GM12878 (cell line): ENCODE data around the gene MFAP4. TPM values are rescaled to one million over a fixed set of nuclear protein-coding genes. Genes with fewer than 3 reads are reported as not detected.

Experiments used
- ATAC-seq: fragments of 200-7000 bp; cut with Tn5 transposase; 3 replicates; pipeline ENCODE4 v1.9.1; 2020; ENCODE audit warnings: mild to moderate bottlenecking, moderate library complexity
- BruUV-seq: library from RNA; stranded (reverse); fragments of 400-500 nt; replicated peaks from 2 replicates; lab custom pipeline; 2021; lab: Mats Ljungman, UMichigan
- CTCF ChIA-PET: fragments of 300-600 bp; sonication (Branson Sonifier 250); formaldehyde crosslinking; extraction: SDS; loops from one replicate; lab custom pipeline; 2021; ENCODE audit warnings: inconsistent platforms; lab: Yijun Ruan, JAX
- POLR2A ChIA-PET: fragments of 350-600 bp; formaldehyde crosslinking; extraction: SDS; loops from one replicate; lab custom pipeline; 2021; ENCODE audit warnings: inconsistent platforms; lab: Charles Lee
- RAD21 ChIA-PET: fragments of 300-600 bp; sonication (Branson Sonifier 250); formaldehyde crosslinking; loops from one replicate; lab custom pipeline; 2023; ENCODE audit warnings: antibody characterized with exemption; ENCODE audit not compliant: unreplicated experiment; lab: Charles Lee
- SMC1A ChIA-PET: fragments of 300-600 bp; sonication (Branson Sonifier 250); formaldehyde crosslinking; loops from one replicate; lab custom pipeline; 2023; ENCODE audit not compliant: unreplicated experiment, uncharacterized antibody; lab: Charles Lee
- DNase-seq: peaks from one replicate; pipeline ENCODE4 v3.0.0-alpha.2; 2011; ENCODE audit warnings: low read depth, low spot score
- FAIRE-seq: peaks from 3 replicates; lab custom pipeline; 2011; peaks lifted over from hg19 to GRCh38; lab: Jason Lieb, UNC
- H2AFZ ChIP-seq: 2 replicates; pipeline ENCODE4 v1.6.0; 2011; ENCODE audit warnings: low read depth, low read length, control low read depth; ENCODE audit not compliant: control insufficient read depth
- H3K27ac ChIP-seq: 2 replicates; pipeline ENCODE4 v1.5.1; 2011; ENCODE audit warnings: control low read depth; ENCODE audit not compliant: control insufficient read depth, insufficient read depth
- H3K27me3 ChIP-seq, 2 experiments: replicated peaks in 1 of 2; 2 replicates each; pipeline versions ENCODE4 v1.6.0 to v1.6.1; 2011; ENCODE audit warnings: low read length in 1 of 2; ENCODE audit not compliant: control insufficient read depth in 2 of 2, insufficient read depth in 2 of 2
- H3K36me3 ChIP-seq, 2 experiments: 2 replicates each; pipeline ENCODE4 v1.5.1; 2011; ENCODE audit warnings: low read length in 1 of 2; ENCODE audit not compliant: control insufficient read depth in 2 of 2, insufficient read depth in 2 of 2
- H3K4me1 ChIP-seq: 2 replicates; pipeline ENCODE4 v1.6.1; 2011; ENCODE audit warnings: mild to moderate bottlenecking, low read length, moderate library complexity, mixed read lengths; ENCODE audit not compliant: control insufficient read depth, insufficient read depth
- H3K4me2 ChIP-seq: 2 replicates; pipeline ENCODE4 v1.6.0; 2011; ENCODE audit warnings: control low read depth; ENCODE audit not compliant: control insufficient read depth, insufficient read depth
- H3K4me3 ChIP-seq: fragments of 200-600 bp; sonication (generic); 2 replicates; pipeline ENCODE4 v1.5.1; 2016
- H3K79me2 ChIP-seq: 2 replicates; pipeline ENCODE4 v1.6.0; 2011; ENCODE audit warnings: low read length; ENCODE audit not compliant: control insufficient read depth, insufficient read depth
- H3K9ac ChIP-seq: 2 replicates; pipeline ENCODE4 v1.8.0; 2011; ENCODE audit warnings: low read length, control low read depth, mixed read lengths; ENCODE audit not compliant: control insufficient read depth, insufficient read depth
- H3K9me3 ChIP-seq: replicated peaks from 3 replicates; pipeline ENCODE4 v1.5.1; 2011; ENCODE audit warnings: mild to moderate bottlenecking, low read length; ENCODE audit not compliant: control insufficient read depth, insufficient read depth
- H4K20me1 ChIP-seq: 2 replicates; pipeline ENCODE4 v1.6.0; 2011; ENCODE audit not compliant: control insufficient read depth, insufficient read depth
- CBX3 ChIP-seq: fragments of 200-600 bp; sonication (generic); IDR thresholded peaks from 2 replicates; pipeline ENCODE4 v1.6.1; 2016; ENCODE audit warnings: low read depth, borderline replicate concordance
- JUND ChIP-seq: IDR thresholded peaks from 2 replicates; pipeline ENCODE4 v1.6.1; 2012; ENCODE audit warnings: low read depth, mild to moderate bottlenecking, low read length, improper control_type of control experiment, moderate library complexity
- MEF2A ChIP-seq: IDR thresholded peaks from 2 replicates; pipeline ENCODE4 v1.6.1; 2011; ENCODE audit warnings: low read depth, mild to moderate bottlenecking, low read length, moderate library complexity; ENCODE audit not compliant: insufficient read depth
- MEF2B ChIP-seq: fragments of 450-650 bp; IDR thresholded peaks from 2 replicates; pipeline ENCODE4 v1.6.1; 2018; ENCODE audit warnings: mild to moderate bottlenecking, moderate library complexity; ENCODE audit not compliant: partially characterized antibody, poor library complexity, severe bottlenecking
- NFYB ChIP-seq: IDR thresholded peaks from 2 replicates; pipeline ENCODE4 v1.6.1; 2011; ENCODE audit warnings: low read depth, mild to moderate bottlenecking, low read length, improper control_type of control experiment, moderate library complexity; ENCODE audit not compliant: insufficient read depth
- NRF1 ChIP-seq: conservative IDR thresholded peaks from 2 replicates; pipeline ENCODE4 v1.6.1; 2011; ENCODE audit warnings: mild to moderate bottlenecking, low read depth, low read length, improper control_type of control experiment
- RAD21 ChIP-seq: IDR thresholded peaks from 2 replicates; pipeline ENCODE4 v1.6.1; 2011; ENCODE audit warnings: mild to moderate bottlenecking, low read depth, low read length, moderate library complexity; ENCODE audit not compliant: insufficient read depth
- SIN3A ChIP-seq: IDR thresholded peaks from 2 replicates; pipeline ENCODE4 v1.6.1; 2012; ENCODE audit warnings: low read depth, low read length, improper control_type of control experiment
- SMAD5 ChIP-seq: IDR thresholded peaks from 2 replicates; pipeline ENCODE4 v1.6.1; 2016; ENCODE audit warnings: antibody characterized with exemption, low read depth
- SP1 ChIP-seq: IDR thresholded peaks from one replicate; pipeline ENCODE4 v1.6.1; 2011; ENCODE audit warnings: low read depth, low read length
- SRF ChIP-seq, 2 experiments: IDR thresholded peaks; 2 replicates each; pipeline ENCODE4 v1.6.1; 2011; ENCODE audit warnings: low read depth in 2 of 2, low read length in 2 of 2, mild to moderate bottlenecking in 1 of 2, moderate library complexity in 1 of 2
- ZNF207 ChIP-seq: fragments of 450-650 bp; IDR thresholded peaks from 2 replicates; pipeline ENCODE4 v1.6.1; 2014; ENCODE audit warnings: antibody characterized with exemption, mild to moderate bottlenecking, borderline replicate concordance
- ZSCAN29 ChIP-seq: fragments of 450-650 bp; IDR thresholded peaks from 2 replicates; pipeline ENCODE4 v1.6.1; 2017; ENCODE audit warnings: mild to moderate bottlenecking, moderate library complexity
- WGBS: methylation state at CpG from one replicate; pipeline ENCODE4 v1.1.6; 2016; ENCODE audit warnings: low lambda C conversion rate; ENCODE audit not compliant: insufficient replicate concordance, insufficient coverage; ENCODE audit errors: missing lambda C conversion rate; 5-methylcytosine and 5-hydroxymethylcytosine counted together
- in situ Hi-C: fragments of 300-500 bp; cut with MboI; formaldehyde crosslinking; loops from 9 replicates; pipeline ENCODE4 v1.14.3; 2018; ENCODE audit warnings: mixed read lengths
- intact Hi-C: fragments of 100-400 bp; cut with micrococcal nuclease; formaldehyde crosslinking; loops from one replicate; pipeline ENCODE4 v1.14.2; 2022; ENCODE audit not compliant: unreplicated experiment
- polyA plus RNA-seq, 11 experiments: library from polyadenylated mRNA; depleted of rRNA in 4 of 11; unstranded in 6 of 11; stranded (reverse) in 5 of 11; fragments of >200 nt; fragmentation: Nextera tagmentation in 4 of 11; fragmentation: Illumina TruSeq in 1 of 11; extraction: Ambion mirVana in 4 of 11; extraction: Trizol in 1 of 11; gene quantifications; 1 replicate in 1 of 11; 2 replicates in 10 of 11; pipeline versions ENCODE4 v1.2.1 to v1.2.3, GENCODE V29; 2011 to 2016; ENCODE audit warnings: inconsistent platforms in 2 of 11, missing spikeins in 2 of 11, low read depth in 1 of 11
- total RNA-seq, 4 experiments: library from RNA; depleted of rRNA in 3 of 4; stranded (reverse); fragments of >200 nt in 3 of 4; fragmentation: Illumina TruSeq in 1 of 4; extraction: Trizol in 1 of 4; gene quantifications; 2 replicates each; pipeline versions ENCODE4 v1.2.1 to v1.2.3, GENCODE V29; 2013 to 2021
- TF ChIP-seq, protein P1 (sequence below): fragments of 450-650 bp; IDR thresholded peaks from 2 replicates; pipeline ENCODE4 v1.6.1; 2016; ENCODE audit warnings: mild to moderate bottlenecking, moderate library complexity, borderline replicate concordance
- TF ChIP-seq, protein P2 (sequence below): fragments of 450-650 bp; IDR thresholded peaks from 2 replicates; pipeline ENCODE4 v1.6.1; 2017; ENCODE audit warnings: low read depth, mild to moderate bottlenecking, moderate library complexity

Gene MFAP4
- total and polyA plus RNA-seq, 10 of the 15 experiments (the other 5 are each of a cell fraction or from before 2014, with no cell fraction given) = 0.08 to 0.28 (median 0.09) TPM; not detected in 7

DNA sequence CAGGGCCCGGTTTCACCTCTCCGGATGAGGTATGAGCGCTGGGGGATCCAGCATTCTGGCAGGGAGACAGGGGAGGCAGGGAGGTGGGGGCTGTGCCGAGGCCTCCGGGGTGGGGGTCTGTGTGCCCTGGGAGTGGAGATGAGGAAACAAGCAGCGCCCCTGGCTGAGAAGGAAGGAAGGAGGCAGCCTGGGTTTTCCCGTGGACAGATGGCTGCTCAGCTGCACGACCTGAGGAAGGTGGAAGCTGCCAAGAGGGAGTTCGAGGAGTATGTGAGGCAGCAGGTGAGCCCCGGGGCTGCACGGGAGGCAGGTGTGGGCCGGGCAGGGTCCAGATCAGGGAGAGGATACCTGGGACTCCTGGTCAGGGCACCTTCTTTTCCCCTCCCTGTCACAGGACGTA lies 28.3 kb upstream of the MFAP4 start (continued):
- TF ChIP-seq, protein P1, sequence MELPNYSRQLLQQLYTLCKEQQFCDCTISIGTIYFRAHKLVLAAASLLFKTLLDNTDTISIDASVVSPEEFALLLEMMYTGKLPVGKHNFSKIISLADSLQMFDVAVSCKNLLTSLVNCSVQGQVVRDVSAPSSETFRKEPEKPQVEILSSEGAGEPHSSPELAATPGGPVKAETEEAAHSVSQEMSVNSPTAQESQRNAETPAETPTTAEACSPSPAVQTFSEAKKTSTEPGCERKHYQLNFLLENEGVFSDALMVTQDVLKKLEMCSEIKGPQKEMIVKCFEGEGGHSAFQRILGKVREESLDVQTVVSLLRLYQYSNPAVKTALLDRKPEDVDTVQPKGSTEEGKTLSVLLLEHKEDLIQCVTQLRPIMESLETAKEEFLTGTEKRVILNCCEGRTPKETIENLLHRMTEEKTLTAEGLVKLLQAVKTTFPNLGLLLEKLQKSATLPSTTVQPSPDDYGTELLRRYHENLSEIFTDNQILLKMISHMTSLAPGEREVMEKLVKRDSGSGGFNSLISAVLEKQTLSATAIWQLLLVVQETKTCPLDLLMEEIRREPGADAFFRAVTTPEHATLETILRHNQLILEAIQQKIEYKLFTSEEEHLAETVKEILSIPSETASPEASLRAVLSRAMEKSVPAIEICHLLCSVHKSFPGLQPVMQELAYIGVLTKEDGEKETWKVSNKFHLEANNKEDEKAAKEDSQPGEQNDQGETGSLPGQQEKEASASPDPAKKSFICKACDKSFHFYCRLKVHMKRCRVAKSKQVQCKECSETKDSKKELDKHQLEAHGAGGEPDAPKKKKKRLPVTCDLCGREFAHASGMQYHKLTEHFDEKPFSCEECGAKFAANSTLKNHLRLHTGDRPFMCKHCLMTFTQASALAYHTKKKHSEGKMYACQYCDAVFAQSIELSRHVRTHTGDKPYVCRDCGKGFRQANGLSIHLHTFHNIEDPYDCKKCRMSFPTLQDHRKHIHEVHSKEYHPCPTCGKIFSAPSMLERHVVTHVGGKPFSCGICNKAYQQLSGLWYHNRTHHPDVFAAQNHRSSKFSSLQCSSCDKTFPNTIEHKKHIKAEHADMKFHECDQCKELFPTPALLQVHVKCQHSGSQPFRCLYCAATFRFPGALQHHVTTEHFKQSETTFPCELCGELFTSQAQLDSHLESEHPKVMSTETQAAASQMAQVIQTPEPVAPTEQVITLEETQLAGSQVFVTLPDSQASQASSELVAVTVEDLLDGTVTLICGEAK = no peak

DNA sequence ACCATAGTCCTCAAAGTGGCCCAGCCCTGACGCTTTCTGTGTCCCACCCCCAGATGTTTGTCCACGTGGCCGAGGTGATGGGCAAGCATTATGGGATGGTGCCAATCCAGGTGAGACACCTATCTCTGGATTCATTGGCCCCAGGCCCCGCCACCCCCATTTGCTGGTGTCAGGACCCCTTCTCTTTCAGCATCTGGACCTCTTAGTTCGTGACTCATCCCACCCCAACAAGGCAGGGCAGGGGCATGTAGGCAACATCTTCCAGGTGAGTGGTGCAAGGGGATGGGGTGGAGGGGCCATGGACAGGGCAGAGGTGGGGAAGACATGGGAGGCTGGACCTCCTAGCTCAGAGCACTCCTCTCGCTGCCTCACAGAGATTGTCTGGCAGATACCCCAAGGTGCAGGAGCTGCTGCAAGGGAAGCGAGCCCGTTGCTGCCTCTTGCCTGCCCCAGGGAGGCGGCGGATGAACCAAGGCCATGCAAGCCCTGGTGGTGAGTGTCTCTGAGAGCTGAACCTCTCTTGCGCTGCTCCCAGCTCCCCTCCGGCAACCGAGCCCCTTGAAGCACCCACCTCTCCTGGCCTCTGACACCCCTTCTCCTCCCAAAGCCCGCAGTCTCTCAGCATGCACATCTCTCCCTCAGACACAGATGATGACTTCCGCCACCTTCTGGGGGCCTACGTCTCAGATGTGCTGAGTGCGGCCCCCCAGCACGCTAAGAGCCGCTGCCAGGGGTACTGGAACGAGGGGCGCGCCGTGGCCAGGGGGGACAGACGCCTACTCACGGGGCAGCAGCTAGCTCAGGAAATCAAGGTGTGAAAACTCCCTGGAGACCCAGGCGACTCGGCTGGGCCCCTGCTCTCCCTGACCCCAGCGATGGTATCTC lies 27.6 kb upstream of the MFAP4 start:
- FAIRE-seq (no peak), DNase-seq (no peak)
- CTCF ChIA-PET = interaction anchor here (0.9 kb wide), 1 partner anchor 33 kb away, joined by 4 read pairs; no protein-coding TSS in a partner anchor
- Histone ChIP-seq H2AFZ (no peak overlapping the region), H3K27me3 (peaks cover 3% of the 10 kb centered on the region in 2 experiments), H4K20me1 (no peaks in the 10 kb centered on the region), H3K9ac (no peak overlapping the region), H3K4me2 (no peak overlapping the region), H3K9me3 (no peaks in the 10 kb centered on the region)
- SMC1A ChIA-PET = no interaction called here
- in situ Hi-C loops = no loop called here
- no TSS peak for BruUV-seq
- TF ChIP-seq NRF1 (no peak), RAD21 (no peak), SIN3A (no peak), MEF2A (no peak), SP1 (no peak), SRF (IDR thresholded peaks at IDR 0.05; ENCODE audit: low read depth in 2 of 2, low read length in 2 of 2) (no peak), CBX3 (no peak), ZSCAN29 (no peak), SMAD5 (no peak), MEF2B (no peak), ZNF207 (no peak), NFYB (no peak), JUND (no peak)
- TF ChIP-seq, protein P2, sequence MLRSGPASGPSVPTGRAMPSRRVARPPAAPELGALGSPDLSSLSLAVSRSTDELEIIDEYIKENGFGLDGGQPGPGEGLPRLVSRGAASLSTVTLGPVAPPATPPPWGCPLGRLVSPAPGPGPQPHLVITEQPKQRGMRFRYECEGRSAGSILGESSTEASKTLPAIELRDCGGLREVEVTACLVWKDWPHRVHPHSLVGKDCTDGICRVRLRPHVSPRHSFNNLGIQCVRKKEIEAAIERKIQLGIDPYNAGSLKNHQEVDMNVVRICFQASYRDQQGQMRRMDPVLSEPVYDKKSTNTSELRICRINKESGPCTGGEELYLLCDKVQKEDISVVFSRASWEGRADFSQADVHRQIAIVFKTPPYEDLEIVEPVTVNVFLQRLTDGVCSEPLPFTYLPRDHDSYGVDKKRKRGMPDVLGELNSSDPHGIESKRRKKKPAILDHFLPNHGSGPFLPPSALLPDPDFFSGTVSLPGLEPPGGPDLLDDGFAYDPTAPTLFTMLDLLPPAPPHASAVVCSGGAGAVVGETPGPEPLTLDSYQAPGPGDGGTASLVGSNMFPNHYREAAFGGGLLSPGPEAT = no peak
- TF ChIP-seq, all 136 proteins: peak for 0
- no peak overlapping the region for H3K4me3 ChIP-seq
- H3K36me3 ChIP-seq = no peaks in the 10 kb centered on the region
- 37% methylated on average over 27 of the region's 28 CpGs for WGBS
- H3K79me2 ChIP-seq = no peaks in the 10 kb centered on the region
- POLR2A ChIA-PET = no interaction called here
- H3K27ac ChIP-seq = no peak overlapping the region
- H3K4me1 ChIP-seq = no peaks in the 10 kb centered on the region
- intact Hi-C loops = no loop called here
- ATAC-seq = no peak
- RAD21 ChIA-PET = no interaction called here
